Activated CD8-positive, alpha-beta memory T cell treated with anti-CD3 and anti-CD28 coated beads for 36 hours (primary cell): Measurements from ENCODE around the gene ACSS2. TPM values are rescaled to one million over a fixed set of nuclear protein-coding genes. Genes with fewer than 3 reads are reported as not detected.

Experiments
- CTCF ChIA-PET: fragments of 350-600 bp; sonication (Branson Sonifier 250); formaldehyde crosslinking; loops from one replicate; lab custom pipeline; 2021; ENCODE audit warnings: antibody characterized with exemption; lab: Charles Lee
- POLR2A ChIA-PET: fragments of 350-600 bp; sonication (Branson Sonifier 250); formaldehyde crosslinking; loops from one replicate; lab custom pipeline; 2021; ENCODE audit warnings: antibody characterized with exemption; lab: Charles Lee
- total RNA-seq, 2 experiments: library from RNA; stranded (reverse); gene quantifications; one replicate each; pipeline ENCODE4 v1.2.3, GENCODE V29; 2021

ACSS2 gene
- total RNA-seq, 2 experiments from 2014 or later, result 7.4 to 8.5 TPM

DNA sequence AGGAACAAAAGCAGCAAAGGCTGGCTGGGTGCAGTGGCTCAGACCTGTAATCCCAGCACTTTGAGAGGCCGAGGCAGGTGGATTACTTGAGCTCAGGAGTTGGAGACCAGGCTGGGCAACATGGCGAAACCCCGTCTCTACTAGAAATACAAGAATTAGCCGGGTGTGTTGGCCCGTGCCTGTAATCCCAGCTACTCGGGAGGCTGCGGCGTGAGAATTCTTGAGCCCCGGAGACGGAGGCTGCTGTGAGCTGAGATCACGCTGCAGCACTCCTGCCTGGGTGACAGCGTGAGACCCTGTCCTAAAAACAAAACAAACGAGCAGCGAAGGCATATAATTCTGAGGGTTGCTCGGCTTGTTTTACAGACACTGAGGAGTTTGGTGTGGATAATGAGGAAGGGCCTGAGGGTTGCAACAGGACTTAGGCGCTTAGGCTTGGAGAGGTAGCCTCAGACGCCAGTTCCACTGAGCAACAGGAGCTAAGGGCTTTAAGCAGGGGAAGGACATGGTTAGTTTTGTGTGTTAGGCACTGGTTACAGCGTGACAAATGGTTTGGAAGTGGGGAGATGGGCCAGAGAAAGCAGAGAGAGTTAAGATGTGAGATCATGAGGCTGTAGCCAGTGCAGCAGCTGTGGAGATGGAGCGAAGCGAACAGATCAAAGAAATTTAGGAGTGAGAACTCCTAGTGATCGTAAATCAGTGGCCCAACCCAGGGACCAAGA, 80.5 kb downstream of the ACSS2 start:
- ChIA-PET CTCF (interaction anchor here (0.7 to 6.3 kb wide), 4 partner anchors 83 to 1830 kb away, joined by 4 to 67 read pairs (median 6); partner anchors contain the start of genes ACSS2 and GGT7), POLR2A (interaction anchor here (1.0 to 2.0 kb wide), 2 partner anchors 80 to 83 kb away, joined by 9 to 10 read pairs; partner anchors contain the start of gene ACSS2)

DNA sequence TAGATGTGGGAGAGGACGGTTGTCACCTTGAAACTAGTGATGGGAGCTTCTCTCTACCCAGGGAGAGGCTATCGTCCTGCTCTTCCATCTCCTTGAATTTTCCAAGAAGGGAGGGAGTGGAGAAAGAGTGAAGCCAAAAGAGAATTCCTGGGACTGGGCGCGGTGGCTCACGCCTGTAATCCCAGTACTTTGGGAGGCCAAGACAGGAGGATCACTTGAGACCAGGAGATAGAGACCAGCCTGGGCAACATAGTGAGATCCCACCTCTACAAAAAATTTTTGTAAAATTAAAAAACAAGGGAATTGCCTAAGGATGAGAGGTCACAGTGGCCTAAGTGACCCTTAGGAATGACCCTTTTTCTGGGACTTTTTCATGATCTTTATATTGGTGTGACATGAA, 88.1 kb downstream of the ACSS2 start:
- ChIA-PET POLR2A (no interaction called here), CTCF (no interaction called here)

DNA sequence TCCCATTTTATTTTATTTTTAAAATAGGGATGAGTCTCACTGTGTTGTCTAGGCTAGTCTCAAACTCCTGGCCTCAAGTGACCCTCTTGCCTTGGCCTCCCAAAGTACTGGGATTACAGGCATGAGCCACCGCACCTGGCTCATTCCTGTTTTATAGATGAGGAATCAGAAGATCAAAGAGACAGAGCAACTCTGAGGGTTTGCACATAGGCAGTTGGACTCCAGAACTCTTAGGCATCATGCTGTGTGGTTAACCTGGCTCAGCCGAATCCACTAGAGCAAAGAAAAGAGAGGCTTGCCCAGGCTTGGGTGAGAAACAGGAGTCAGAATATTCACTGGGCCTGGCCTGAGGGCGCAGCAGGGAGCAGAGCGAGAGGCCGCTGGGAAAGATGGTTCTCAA, 88.6 kb downstream of the ACSS2 start:
- ChIA-PET POLR2A (no interaction called here), CTCF (no interaction called here)

DNA sequence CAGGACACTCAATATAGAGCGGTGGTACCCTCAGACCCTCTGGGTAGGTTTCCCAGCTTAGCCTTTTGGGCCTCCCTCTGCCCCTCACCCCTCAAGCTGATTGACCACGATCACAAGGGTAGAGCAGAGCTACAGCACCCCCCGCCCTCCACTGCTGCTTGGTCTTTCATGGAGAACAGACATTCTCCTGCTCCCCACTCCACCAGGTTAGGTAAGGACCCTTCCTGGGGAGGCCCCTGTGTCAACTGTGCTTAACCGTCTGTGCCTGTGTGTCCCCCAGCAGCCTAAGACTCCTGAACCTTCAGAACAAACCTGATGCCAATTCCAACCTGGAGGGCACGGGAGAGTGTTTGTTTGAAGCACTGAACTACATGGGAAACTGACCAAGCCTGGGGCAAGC, 91.0 kb downstream of the ACSS2 start:
- ChIA-PET POLR2A (no interaction called here), CTCF (no interaction called here)

DNA sequence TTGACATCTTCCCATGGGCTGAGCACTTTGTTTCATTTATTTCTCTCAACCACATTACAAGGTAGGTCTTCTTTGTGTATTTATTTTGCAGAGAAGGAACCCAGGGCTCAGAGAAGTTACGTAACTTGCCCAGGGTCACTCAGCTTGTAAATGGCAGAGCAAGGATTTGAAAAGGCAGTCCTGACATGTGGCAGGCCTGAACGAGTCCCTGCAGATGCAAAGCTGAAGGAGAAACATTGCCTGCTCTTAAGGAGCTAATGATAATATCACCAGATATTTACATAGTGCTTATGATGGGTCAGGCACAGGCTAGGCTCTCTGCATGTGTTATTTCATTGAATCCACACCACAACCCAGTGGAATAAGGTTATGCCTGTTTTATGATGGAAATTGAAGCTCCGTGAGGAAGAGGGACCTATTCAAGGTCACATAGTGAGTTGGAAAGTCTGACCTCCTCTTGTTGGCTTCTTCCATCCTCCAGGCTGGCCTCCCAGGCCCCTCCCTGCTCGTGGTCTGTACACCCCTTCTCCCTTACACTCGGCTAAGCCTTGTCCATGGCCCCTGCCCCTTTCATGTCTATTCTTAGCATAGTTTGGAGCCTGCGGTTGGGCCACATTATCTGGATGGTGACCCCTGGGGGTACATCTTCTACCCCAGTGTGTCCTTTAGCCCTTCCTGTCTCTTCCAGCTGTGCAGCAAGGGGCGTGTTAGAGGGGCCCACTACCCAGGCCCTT, 91.8 kb downstream of the ACSS2 start:
- CTCF ChIA-PET, result no interaction called here
- POLR2A ChIA-PET, result no interaction called here

DNA sequence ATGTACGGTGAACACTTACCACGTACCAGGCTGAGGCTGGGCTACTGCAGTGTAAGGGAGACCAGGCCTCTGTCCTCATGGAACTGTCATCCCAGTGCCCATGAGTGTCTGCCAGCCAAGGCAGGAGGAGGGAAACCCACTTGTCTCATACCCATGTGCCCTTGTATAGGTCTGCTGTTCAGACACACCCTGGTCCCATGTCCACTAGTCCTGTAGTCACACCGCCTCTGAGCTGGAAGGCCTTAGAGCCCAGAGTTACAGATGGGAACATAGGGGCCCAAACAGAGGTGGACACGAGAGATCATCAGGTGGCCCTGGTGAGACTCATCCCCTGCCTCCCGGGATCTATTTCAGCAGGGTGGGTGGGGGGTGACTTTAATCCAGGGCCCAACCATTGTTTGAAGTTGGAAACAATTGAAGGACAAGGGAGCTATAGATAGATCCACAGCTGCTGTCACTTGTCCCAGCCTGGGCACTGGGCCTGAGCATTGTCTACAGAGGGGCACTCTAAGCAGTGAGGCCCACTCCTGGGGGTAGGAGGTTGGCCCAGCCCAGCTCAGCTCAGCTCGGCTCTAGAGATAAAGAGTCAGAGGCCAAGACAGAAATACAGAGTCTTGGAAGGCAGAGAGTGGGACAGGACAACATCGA, 93.9 kb downstream of the ACSS2 start:
- ChIA-PET CTCF (no interaction called here), POLR2A (no interaction called here)

DNA sequence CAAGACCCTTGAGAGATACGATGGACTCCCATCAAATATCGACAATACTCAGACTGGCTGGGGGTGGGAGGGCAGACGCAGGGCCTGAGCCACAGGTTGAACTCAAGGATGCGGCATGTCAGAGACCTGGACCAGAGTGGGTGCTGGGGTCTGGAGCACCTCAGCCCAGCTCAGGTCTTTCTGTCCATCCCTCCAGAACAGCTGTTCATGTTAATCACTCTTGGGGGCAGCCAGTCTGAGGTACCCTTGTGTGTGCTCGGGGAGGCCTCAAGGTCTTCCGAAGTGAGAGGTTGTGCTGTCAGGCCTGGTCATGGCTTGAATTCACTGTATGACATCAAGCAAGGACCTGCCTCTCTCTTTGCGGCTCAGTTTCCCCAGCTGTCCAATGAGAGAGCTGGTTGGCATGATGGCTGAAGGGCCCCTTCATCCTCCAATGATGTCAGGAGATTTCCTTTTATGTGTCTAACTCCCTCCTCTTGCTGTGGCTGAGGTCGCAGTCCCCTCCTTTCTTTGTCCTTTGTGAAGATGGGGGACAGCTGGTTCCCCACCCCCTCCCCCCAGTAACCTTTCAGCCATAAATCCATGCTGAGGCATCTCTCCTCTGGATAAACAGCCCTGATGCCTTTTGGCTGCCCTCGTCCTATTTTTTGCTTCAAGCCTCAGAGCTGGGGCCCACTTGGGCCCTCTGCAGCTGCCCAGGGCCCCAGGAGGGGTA, 94.6 kb downstream of the ACSS2 start:
- CTCF ChIA-PET, result interaction anchor here (0.9 kb wide), 1 partner anchor 298 kb away, joined by 3 read pairs; no protein-coding TSS in a partner anchor
- POLR2A ChIA-PET, result no interaction called here

DNA sequence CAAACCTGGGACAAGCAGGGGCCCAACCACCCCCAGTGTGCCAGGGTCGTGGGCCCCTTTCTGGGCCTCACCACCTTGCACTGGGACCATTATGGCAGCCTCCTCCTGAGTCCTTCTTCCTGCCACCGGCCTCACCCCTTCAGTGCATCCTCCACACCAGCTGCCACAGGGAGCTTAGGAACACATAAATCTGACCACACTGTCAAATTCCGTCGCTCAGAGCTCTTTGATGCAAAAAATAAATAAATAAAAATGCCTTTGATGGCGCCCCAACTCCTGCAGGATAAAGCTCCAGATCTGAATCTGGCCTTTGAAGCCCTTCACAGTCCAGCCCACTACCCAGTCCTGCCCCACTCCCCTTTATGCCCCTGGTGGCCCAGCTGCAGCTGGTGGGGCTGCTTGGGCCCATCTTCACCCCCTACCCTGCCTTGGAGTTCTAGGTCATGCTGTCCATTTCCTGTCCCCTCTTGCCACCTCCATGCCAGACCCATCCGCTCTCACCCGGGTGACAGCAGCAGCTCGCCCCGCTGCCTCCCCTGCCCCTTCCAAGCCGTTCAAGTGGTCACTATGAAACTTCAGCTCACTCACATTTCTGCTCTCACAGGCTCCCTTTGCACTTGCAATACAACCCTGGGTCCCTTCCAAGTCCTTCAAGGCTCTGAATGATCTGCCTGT, 95.3 kb downstream of the ACSS2 start:
- ChIA-PET CTCF (interaction anchor here (0.9 kb wide), 1 partner anchor 297 kb away, joined by 3 read pairs; no protein-coding TSS in a partner anchor), POLR2A (no interaction called here)

DNA sequence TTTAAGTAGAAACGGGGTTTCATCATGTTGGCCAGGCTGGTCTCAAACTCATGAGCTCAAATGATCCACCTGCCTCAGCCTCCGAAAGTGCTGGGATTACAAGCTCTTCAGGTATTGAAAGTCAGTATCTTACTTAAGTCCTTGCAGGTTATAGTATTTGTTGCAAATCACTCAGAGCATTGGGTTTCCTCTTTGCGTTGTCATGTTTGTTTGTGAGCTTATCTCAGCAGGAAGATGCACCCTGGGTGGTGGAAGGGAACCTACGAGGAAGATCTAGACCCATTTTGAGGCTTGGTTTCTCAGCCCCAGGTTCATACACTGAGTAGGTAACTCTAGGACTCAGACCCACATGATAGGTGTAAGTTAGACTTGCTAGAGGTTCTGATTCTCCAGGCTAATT, 97.8 kb downstream of the ACSS2 start:
- ChIA-PET POLR2A (no interaction called here), CTCF (interaction anchor here (0.6 to 1.1 kb wide), 3 partner anchors 100 to 122 kb away, joined by 3 read pairs; no protein-coding TSS in a partner anchor)

DNA sequence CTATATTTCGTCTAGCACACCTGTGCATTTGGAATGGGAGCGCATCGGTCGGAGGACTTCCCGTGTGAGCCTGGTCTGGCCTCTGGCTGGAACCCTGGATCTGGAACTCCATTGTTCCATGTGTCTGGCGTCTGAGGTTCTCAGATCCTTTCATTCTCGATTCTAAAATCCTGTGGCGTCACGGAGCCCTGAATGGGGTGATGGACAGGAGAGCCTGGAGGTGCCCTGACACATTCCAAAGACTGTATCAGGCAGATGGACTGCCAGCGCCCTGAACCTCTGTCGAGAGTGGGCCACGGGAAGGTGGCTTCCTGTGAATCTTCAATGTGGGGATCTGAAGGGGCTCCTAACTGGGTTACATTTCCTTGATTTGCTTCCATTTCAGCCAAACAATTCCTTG, 99.9 kb downstream of the ACSS2 start:
- POLR2A ChIA-PET, result no interaction called here
- CTCF ChIA-PET, result no interaction called here

Other genes with a start within 250 kb of the ACSS2 start
- 10 to 100 TPM; 24.8 to 26.4 TPM for gene PIGU, start 199.5 kb upstream of the ACSS2 start, total RNA-seq
- gene TP53INP2, start 172.3 kb upstream of the ACSS2 start, total RNA-seq, result 1 to 10 TPM; 2.9 to 3.2 TPM
- 10 to 100 TPM; 19.4 to 21.9 TPM for gene NCOA6, start 51.0 kb upstream of the ACSS2 start, total RNA-seq
- gene GGT7, start 3.8 kb upstream of the ACSS2 start, total RNA-seq, result 10 to 100 TPM in 1 of 2 experiments, 1 to 10 TPM in 1; 7.3 to 10.1 TPM
- gene GSS, start 79.2 kb downstream of the ACSS2 start, total RNA-seq, result 10 to 100 TPM; 62.8 to 65.6 TPM
- gene MYH7B, start 79.3 kb downstream of the ACSS2 start, total RNA-seq, result under 1 TPM; 0.17 to 0.19 TPM
- gene TRPC4AP, start 216.2 kb downstream of the ACSS2 start, total RNA-seq, result 10 to 100 TPM; 48.2 to 49.1 TPM